ENCODE data around the gene CAMK4.
"Not testable (repeated sequence)": the region's sequence is repeated elsewhere in the genome, so short reads cannot be mapped to it uniquely, and the experiment has no call there.

The CAMK4 gene

GRCh38 chr5:111259636-111260035, 35.5 kb downstream of the CAMK4 start:
- DNase-seq: no peak

- DNase-seq: no peak
Measured at GRCh38 chr5:111261610-111262009, 37.4 kb downstream of the CAMK4 start.

- DNase-seq: peak in 1 of 6 experiments; percentile 10
Measured at GRCh38 chr5:111262153-111262552, 38.0 kb downstream of the CAMK4 start.

- DNase-seq: no peak
Measured at GRCh38 chr5:111262815-111263214, 38.6 kb downstream of the CAMK4 start.

- no peak for DNase-seq
Measured at GRCh38 chr5:111266491-111266890, 42.3 kb downstream of the CAMK4 start.

- DNase-seq: no peak
Measured at GRCh38 chr5:111268300-111268699, 44.1 kb downstream of the CAMK4 start.

GRCh38 chr5:111271885-111272284, 47.7 kb downstream of the CAMK4 start:
- no peak for DNase-seq

GRCh38 chr5:111277061-111277460, 52.9 kb downstream of the CAMK4 start:
- no peak for DNase-seq

GRCh38 chr5:111278858-111279504, 54.8 kb downstream of the CAMK4 start:
- peak; percentile 66 to 90 (median 80) for DNase-seq

GRCh38 chr5:111280282-111280951, 56.2 kb downstream of the CAMK4 start:
- no peak for DNase-seq

- no peak for DNase-seq
Measured at GRCh38 chr5:111282798-111283197, 58.6 kb downstream of the CAMK4 start.

- no peak for DNase-seq
Measured at GRCh38 chr5:111284825-111285224, 60.6 kb downstream of the CAMK4 start.

- no peak for DNase-seq
Measured at GRCh38 chr5:111294551-111294950, 70.4 kb downstream of the CAMK4 start.

GRCh38 chr5:111295649-111296048, 71.5 kb downstream of the CAMK4 start:
- DNase-seq: no peak

GRCh38 chr5:111296570-111296969, 72.4 kb downstream of the CAMK4 start:
- no peak for DNase-seq

- no peak for DNase-seq
Measured at GRCh38 chr5:111299067-111299481, 74.9 kb downstream of the CAMK4 start.

- no peak for DNase-seq
Measured at GRCh38 chr5:111299831-111300432, 75.7 kb downstream of the CAMK4 start.

- DNase-seq: no peak
Measured at GRCh38 chr5:111301264-111301663, 77.1 kb downstream of the CAMK4 start.

GRCh38 chr5:111302043-111302442, 77.9 kb downstream of the CAMK4 start:
- not testable (repeated sequence) for DNase-seq

GRCh38 chr5:111308951-111309350, 84.8 kb downstream of the CAMK4 start:
- no peak for DNase-seq

- DNase-seq: no peak
Measured at GRCh38 chr5:111309384-111309783, 85.2 kb downstream of the CAMK4 start.

- DNase-seq: no peak
Measured at GRCh38 chr5:111310711-111311620, 86.8 kb downstream of the CAMK4 start.

- no peak for DNase-seq
Measured at GRCh38 chr5:111311666-111312065, 87.5 kb downstream of the CAMK4 start.

Measured in stimulated activated naive CD4-positive, alpha-beta T cell (primary cell).